ENCODE data around the gene DDX23.

DDX23 gene

GRCh38 chr12:48824905-48825304, 27.1 kb downstream of the DDX23 start:
- no peak for DNase-seq (ENCODE audit: low read depth in 2 of 3, low spot score in 1 of 3)

- no peak for DNase-seq (ENCODE audit: low read depth in 2 of 3, low spot score in 1 of 3)
Observed at GRCh38 chr12:48824112-48824511, 27.9 kb downstream of the DDX23 start.

- no peak for DNase-seq (ENCODE audit: low read depth in 2 of 3, low spot score in 1 of 3)
Observed at GRCh38 chr12:48823281-48823680, 28.7 kb downstream of the DDX23 start.

- no peak for DNase-seq (ENCODE audit: low read depth in 2 of 3, low spot score in 1 of 3)
Observed at GRCh38 chr12:48822711-48823110, 29.3 kb downstream of the DDX23 start.

- DNase-seq (ENCODE audit: low read depth in 2 of 3, low spot score in 1 of 3), result no peak
Observed at GRCh38 chr12:48822139-48822538, 29.8 kb downstream of the DDX23 start.

GRCh38 chr12:48819986-48820725, 31.8 kb downstream of the DDX23 start:
- DNase-seq (ENCODE audit: low read depth in 2 of 3, low spot score in 1 of 3), result no peak

- DNase-seq (ENCODE audit: low read depth in 2 of 3, low spot score in 1 of 3), result peak in 1 of 3 donors; percentile 23
Observed at GRCh38 chr12:48818831-48819590, 33.0 kb downstream of the DDX23 start.

- DNase-seq (ENCODE audit: low read depth in 2 of 3, low spot score in 1 of 3), result peak; percentile 45 to 71 (median 68)
Observed at GRCh38 chr12:48817873-48818830, 33.8 kb downstream of the DDX23 start, which contains the start of gene CACNB3. Gene CACNB3 (plus strand): TSS chr12:48818496. CDS start chr12:48818930, 434 bp downstream.

GRCh38 chr12:48816143-48816854, 35.7 kb downstream of the DDX23 start:
- no peak for DNase-seq (ENCODE audit: low read depth in 2 of 3, low spot score in 1 of 3)

GRCh38 chr12:48815126-48816110, 36.5 kb downstream of the DDX23 start:
- DNase-seq (ENCODE audit: low read depth in 2 of 3, low spot score in 1 of 3), result peak in 2 of 3 donors; percentile 27 to 48

- peak; percentile 63 to 81 (median 76) for DNase-seq (ENCODE audit: low read depth in 2 of 3, low spot score in 1 of 3)
Observed at GRCh38 chr12:48814262-48815125, 37.5 kb downstream of the DDX23 start.

- no peak for DNase-seq (ENCODE audit: low read depth in 2 of 3, low spot score in 1 of 3)
Observed at GRCh38 chr12:48813465-48814261, 38.3 kb downstream of the DDX23 start.

GRCh38 chr12:48812389-48812788, 39.6 kb downstream of the DDX23 start:
- DNase-seq (ENCODE audit: low read depth in 2 of 3, low spot score in 1 of 3), result no peak

GRCh38 chr12:48811437-48812090, 40.4 kb downstream of the DDX23 start:
- DNase-seq (ENCODE audit: low read depth in 2 of 3, low spot score in 1 of 3), result no peak

GRCh38 chr12:48810903-48811431, 41.0 kb downstream of the DDX23 start:
- DNase-seq (ENCODE audit: low read depth in 2 of 3, low spot score in 1 of 3), result no peak

- no peak for DNase-seq (ENCODE audit: low read depth in 2 of 3, low spot score in 1 of 3)
Observed at GRCh38 chr12:48807981-48808380, 44.0 kb downstream of the DDX23 start.

- no peak for DNase-seq (ENCODE audit: low read depth in 2 of 3, low spot score in 1 of 3)
Observed at GRCh38 chr12:48803675-48804074, 48.3 kb downstream of the DDX23 start.
